HepG2 (cell line): Measurements from ENCODE around the gene ITGA2. TPM values are rescaled to one million over a fixed set of nuclear protein-coding genes. Genes with fewer than 3 reads are reported as not detected.
A peak's percentile ranks its signal among the peaks of the same experiment; 100 is the strongest.

Experiments
- CAMTA2 ChIP-seq: sonication (generic); formaldehyde crosslinking; IDR thresholded peaks from 2 replicates; pipeline ENCODE4 v1.4.0; 2020; ENCODE audit warnings: mild to moderate bottlenecking, missing genetic modification reagents, borderline replicate concordance
- CBFB ChIP-seq: sonication (generic); formaldehyde crosslinking; IDR thresholded peaks from 2 replicates; pipeline ENCODE4 v1.4.0; 2020; ENCODE audit warnings: missing genetic modification reagents
- FIP1L1 ChIP-seq: fragments of 200-400 bp; formaldehyde crosslinking; IDR thresholded peaks from 2 replicates; pipeline ENCODE4 v1.6.1; 2018; ENCODE audit warnings: low read depth, mild to moderate bottlenecking, low read length, moderate library complexity, borderline replicate concordance; ENCODE audit not compliant: insufficient read depth
- GABPB1 ChIP-seq: IDR thresholded peaks from 2 replicates; pipeline ENCODE4 v1.6.1; 2016; ENCODE audit warnings: mild to moderate bottlenecking, missing genetic modification reagents, moderate library complexity, missing compliant biosample characterization
- GATAD2A ChIP-seq: IDR thresholded peaks from 2 replicates; pipeline ENCODE4 v1.6.1; 2016
- HIC2 ChIP-seq: sonication (generic); formaldehyde crosslinking; IDR thresholded peaks from 2 replicates; pipeline ENCODE4 v1.9.0; 2022; ENCODE audit warnings: low read depth, missing genetic modification reagents
- JUNB ChIP-seq: sonication (generic); formaldehyde crosslinking; IDR thresholded peaks from 2 replicates; pipeline ENCODE4 v1.8.0; 2022; ENCODE audit warnings: missing genetic modification reagents, mild to moderate bottlenecking, borderline replicate concordance
- JUND ChIP-seq: sonication (generic); formaldehyde crosslinking; IDR thresholded peaks from 2 replicates; pipeline ENCODE4 v1.8.0; 2022; ENCODE audit warnings: mild to moderate bottlenecking, missing genetic modification reagents
- KLF15 ChIP-seq: sonication (generic); formaldehyde crosslinking; IDR thresholded peaks from 2 replicates; pipeline ENCODE4 v1.8.1; 2023; ENCODE audit warnings: borderline replicate concordance, mild to moderate bottlenecking, inconsistent platforms, missing genetic modification reagents, mixed read lengths
- MED8 ChIP-seq: sonication (generic); formaldehyde crosslinking; IDR thresholded peaks from 2 replicates; pipeline ENCODE4 v1.8.1; 2023; ENCODE audit warnings: mild to moderate bottlenecking, missing genetic modification reagents; ENCODE audit not compliant: insufficient replicate concordance
- TBP ChIP-seq: sonication (generic); formaldehyde crosslinking; IDR thresholded peaks from 2 replicates; pipeline ENCODE4 v1.5.0; 2020; ENCODE audit warnings: missing genetic modification reagents
- TEAD2 ChIP-seq: sonication (generic); formaldehyde crosslinking; IDR thresholded peaks from 2 replicates; pipeline ENCODE4 v1.9.0; 2021; ENCODE audit warnings: missing genetic modification reagents
- TP53 ChIP-seq: sonication (generic); formaldehyde crosslinking; conservative IDR thresholded peaks from 2 replicates; pipeline ENCODE4 v1.4.0; 2020; ENCODE audit warnings: missing genetic modification reagents
- U2AF2 ChIP-seq: fragments of 200-400 bp; formaldehyde crosslinking; IDR thresholded peaks from 2 replicates; pipeline ENCODE4 v1.6.1; 2017; ENCODE audit warnings: low read depth, mild to moderate bottlenecking, low read length
- ZNF10 ChIP-seq: sonication (generic); formaldehyde crosslinking; IDR thresholded peaks from 2 replicates; pipeline ENCODE4 v1.4.0; 2020; ENCODE audit warnings: mild to moderate bottlenecking, low read depth, missing genetic modification reagents, borderline replicate concordance
- ZNF230 ChIP-seq: sonication (generic); formaldehyde crosslinking; IDR thresholded peaks from 2 replicates; pipeline ENCODE4 v1.4.0; 2020; ENCODE audit warnings: mild to moderate bottlenecking, missing genetic modification reagents
- ZNF292 ChIP-seq: sonication (generic); formaldehyde crosslinking; IDR thresholded peaks from 2 replicates; pipeline ENCODE4 v1.8.1; 2022; ENCODE audit warnings: mild to moderate bottlenecking, low read depth, missing genetic modification reagents, borderline replicate concordance
- ZNF34 ChIP-seq: sonication (generic); formaldehyde crosslinking; IDR thresholded peaks from 2 replicates; pipeline ENCODE4 v1.4.0; 2020; ENCODE audit warnings: mild to moderate bottlenecking, missing genetic modification reagents, borderline replicate concordance
- ZNF446 ChIP-seq: sonication (generic); formaldehyde crosslinking; IDR thresholded peaks from 2 replicates; pipeline ENCODE4 v1.5.0; 2020; ENCODE audit warnings: mild to moderate bottlenecking, missing genetic modification reagents
- ZNF558 ChIP-seq: sonication (generic); formaldehyde crosslinking; IDR thresholded peaks from 2 replicates; pipeline ENCODE4 v1.9.0; 2022; ENCODE audit warnings: mild to moderate bottlenecking, missing genetic modification reagents, borderline replicate concordance
- ZNF646 ChIP-seq: sonication (generic); formaldehyde crosslinking; IDR thresholded peaks from 2 replicates; pipeline ENCODE4 v1.9.0; 2021; ENCODE audit warnings: mild to moderate bottlenecking, missing genetic modification reagents
- ZNF749 ChIP-seq: sonication (generic); formaldehyde crosslinking; IDR thresholded peaks from 2 replicates; pipeline ENCODE4 v1.8.0; 2022; ENCODE audit warnings: mild to moderate bottlenecking, missing genetic modification reagents, moderate library complexity, borderline replicate concordance
- ZNF775 ChIP-seq: sonication (generic); formaldehyde crosslinking; IDR thresholded peaks from 2 replicates; pipeline ENCODE4 v1.4.0; 2020; ENCODE audit warnings: missing genetic modification reagents, mild to moderate bottlenecking, moderate library complexity, borderline replicate concordance
- polyA plus RNA-seq, 8 experiments: library from polyadenylated mRNA; depleted of rRNA in 3 of 8; stranded (reverse) in 7 of 8; unstranded in 1 of 8; fragments of >200 nt; fragmentation: Illumina TruSeq in 4 of 8; extraction: Trizol in 4 of 8; gene quantifications; 2 replicates each; pipeline versions ENCODE4 v1.2.1 to v1.2.3, GENCODE V29; 2011 to 2016; ENCODE audit warnings: low read depth in 4 of 8, missing spikeins in 1 of 8, mixed read lengths in 1 of 8; ENCODE audit not compliant: insufficient read depth in 1 of 8
- total RNA-seq, 5 experiments: library from RNA; depleted of rRNA; stranded (reverse); fragments of >200 nt; fragmentation: Illumina TruSeq; extraction: Trizol; gene quantifications; 2 replicates each; pipeline ENCODE4 v1.2.3, GENCODE V29; 2016; ENCODE audit warnings: low read depth in 1 of 5

The ITGA2 gene
- total and polyA plus RNA-seq, 2 of the 13 experiments (the other 11 are each of a cell fraction or from before 2014, with no cell fraction given), result 15.8 to 58.3 TPM

- TF ChIP-seq CAMTA2 (CRISPR knock-in tag) (no peak), MED8 (no peak), ZNF34 (0 out of 2 replicates have a peak, but pooled peaks have one; percentile 10), KLF15 (CRISPR knock-in tag) (no peak), ZNF10 (CRISPR knock-in tag) (no peak), GATAD2A (CRISPR knock-in tag) (peak; percentile 9; the same call in 1 of the 2 replicates), HIC2 (CRISPR knock-in tag) (no peak), TP53 (CRISPR knock-in tag) (no peak), ZNF446 (no peak), TBP (CRISPR knock-in tag) (no peak), JUND (CRISPR knock-in tag) (no peak), ZNF230 (CRISPR knock-in tag) (0 out of 2 replicates have a peak, but pooled peaks have one; percentile 55), ZNF749 (CRISPR knock-in tag) (no peak), U2AF2 (no peak), FIP1L1 (no peak), GABPB1 (no peak), ZNF558 (CRISPR knock-in tag) (no peak), ZNF646 (CRISPR knock-in tag) (no peak), ZNF775 (no peak), ZNF292 (0 out of 2 replicates have a peak, but pooled peaks have one; percentile 37), TEAD2 (no peak), JUNB (no peak), CBFB (no peak)
These were observed 672 bp upstream of the ITGA2 start (continued) for GRCh38 chr5:52988335-52989024.
